ENCODE data around the gene C12orf57. TPM values are rescaled to one million over a fixed set of nuclear protein-coding genes. Genes with fewer than 3 reads are reported as not detected.
A peak's percentile ranks its signal among the peaks of the same experiment; 100 is the strongest.

The C12orf57 gene
- total RNA-seq, 2 experiments from 2014 or later, result 184 to 185 TPM

DNA sequence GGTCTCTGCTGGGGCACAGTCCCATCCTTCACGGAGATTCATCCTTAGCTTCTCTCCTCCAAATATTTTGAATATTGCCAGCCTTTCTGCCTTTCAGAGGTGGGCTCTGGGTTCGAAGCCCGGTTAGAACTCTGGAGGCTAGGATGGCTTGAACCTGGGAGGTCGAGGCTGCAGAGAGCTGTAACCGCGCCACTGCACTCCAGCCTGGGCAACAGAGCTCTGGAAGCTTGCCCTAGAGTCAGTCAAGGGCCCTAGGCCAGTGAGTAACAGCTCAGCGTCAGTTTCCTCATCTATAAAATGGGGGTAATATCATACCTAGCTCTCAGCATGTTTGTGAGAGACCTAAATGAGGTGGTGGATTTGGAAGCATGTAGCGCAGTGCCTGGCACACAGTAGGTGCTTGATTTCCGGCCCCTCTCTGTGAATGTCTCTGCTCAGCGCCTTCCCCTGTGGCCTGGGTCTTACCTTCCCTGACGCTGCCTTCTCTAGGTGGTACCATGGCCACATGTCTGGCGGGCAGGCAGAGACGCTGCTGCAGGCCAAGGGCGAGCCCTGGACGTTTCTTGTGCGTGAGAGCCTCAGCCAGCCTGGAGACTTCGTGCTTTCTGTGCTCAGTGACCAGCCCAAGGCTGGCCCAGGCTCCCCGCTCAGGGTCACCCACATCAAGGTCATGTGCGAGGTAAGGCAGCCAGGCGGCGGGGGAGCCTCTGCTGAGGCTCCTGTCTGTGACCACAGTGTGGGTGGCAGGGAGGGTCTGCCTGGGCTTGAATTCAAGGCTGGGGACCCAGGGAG lies 10.7 kb downstream of the C12orf57 start:
- peaks cover 71% of the 10 kb centered on the region for H3K4me1 Mint-ChIP-seq (ENCODE audit: low read depth)
- no peak for ATAC-seq
- no peaks in the 10 kb centered on the region for H3K9me3 Mint-ChIP-seq (ENCODE audit: insufficient read depth)
- peaks cover 84% of the 10 kb centered on the region for H3K36me3 Mint-ChIP-seq (ENCODE audit: low read depth)
- H3K27ac Mint-ChIP-seq, result peak overlapping the region; percentile 98
- POLR2A ChIA-PET, result interaction anchor here (1.0 to 20.8 kb wide), 4 partner anchors 3 to 141 kb away, joined by 3 to 1099 read pairs (median 552); partner anchors contain the start of genes C12orf57, PTPN6 and RNU7-1
- peak; percentile 37 for DNase-seq
- peak overlapping the region; percentile 99 for H3K4me3 Mint-ChIP-seq
- no peaks in the 10 kb centered on the region for H3K27me3 Mint-ChIP-seq (ENCODE audit: low read depth)
- CTCF ChIA-PET, result interaction anchor here (0.7 to 13.3 kb wide), 5 partner anchors 9 to 82 kb away, joined by 3 to 742 read pairs (median 3); partner anchors contain the start of genes C12orf57, PTPN6, RNU7-1 and SPSB2

DNA sequence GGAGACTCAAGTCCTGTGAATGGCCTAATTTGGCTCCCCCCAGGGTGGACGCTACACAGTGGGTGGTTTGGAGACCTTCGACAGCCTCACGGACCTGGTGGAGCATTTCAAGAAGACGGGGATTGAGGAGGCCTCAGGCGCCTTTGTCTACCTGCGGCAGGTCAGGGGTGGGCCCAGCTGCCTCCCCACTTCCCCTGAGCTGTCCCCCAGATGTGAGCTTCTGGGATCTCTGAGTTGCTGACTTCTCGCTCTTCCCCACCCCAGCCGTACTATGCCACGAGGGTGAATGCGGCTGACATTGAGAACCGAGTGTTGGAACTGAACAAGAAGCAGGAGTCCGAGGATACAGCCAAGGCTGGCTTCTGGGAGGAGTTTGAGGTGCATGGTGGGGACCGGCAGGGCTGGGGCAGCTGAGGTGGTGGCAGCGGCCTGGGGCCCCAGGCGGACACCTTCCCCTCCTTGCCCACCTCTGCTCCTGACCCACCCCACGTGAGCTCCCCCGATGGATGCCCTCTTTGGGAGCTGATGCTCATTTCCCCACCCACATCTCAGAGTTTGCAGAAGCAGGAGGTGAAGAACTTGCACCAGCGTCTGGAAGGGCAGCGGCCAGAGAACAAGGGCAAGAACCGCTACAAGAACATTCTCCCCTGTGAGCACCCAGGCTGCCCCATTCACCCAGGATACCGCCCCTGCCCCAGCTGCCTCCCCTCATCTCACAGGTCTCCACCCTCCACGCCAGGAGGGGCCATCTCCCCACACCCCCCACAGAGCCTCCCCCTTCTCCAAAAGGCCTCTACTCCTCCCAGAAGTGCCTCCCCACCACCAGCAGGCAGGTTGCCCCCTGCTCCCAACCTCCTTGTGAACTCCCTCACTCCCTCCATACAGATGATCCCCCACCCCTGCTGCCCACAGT lies 11.5 kb downstream of the C12orf57 start:
- H3K9me3 Mint-ChIP-seq (ENCODE audit: insufficient read depth), result no peaks in the 10 kb centered on the region
- no peak for ATAC-seq

GRCh38 chr12:6956021-6956727 lies 12.4 kb downstream of the C12orf57 start:
- Mint-ChIP-seq H3K36me3 (ENCODE audit: low read depth) (peaks cover 98% of the 10 kb centered on the region), H3K27me3 (ENCODE audit: low read depth) (no peaks in the 10 kb centered on the region), H3K4me1 (ENCODE audit: low read depth) (peaks cover 75% of the 10 kb centered on the region), H3K27ac (peak overlapping the region; percentile 98), H3K4me3 (peak overlapping the region; percentile 99), H3K9me3 (ENCODE audit: insufficient read depth) (no peaks in the 10 kb centered on the region)
- CTCF ChIA-PET, result interaction anchor here (1.4 to 13.3 kb wide), 4 partner anchors 9 to 87 kb away, joined by 5 to 742 read pairs (median 11); partner anchors contain the start of genes C12orf57, PTPN6, RNU7-1 and SPSB2
- DNase-seq, result peak; percentile 50
- POLR2A ChIA-PET, result interaction anchor here (18.7 to 20.8 kb wide), 2 partner anchors 2 to 11 kb away, joined by 1099 read pairs; partner anchors contain the start of genes C12orf57, PTPN6 and RNU7-1
- ATAC-seq, result no peak

More for the DNA sequence above, 11.5 kb downstream of the C12orf57 start:
- POLR2A ChIA-PET, result interaction anchor here (1.0 to 20.8 kb wide), 4 partner anchors 2 to 140 kb away, joined by 3 to 1099 read pairs (median 552); partner anchors contain the start of genes C12orf57, PTPN6 and RNU7-1
- Mint-ChIP-seq H3K27ac (peak overlapping the region; percentile 98), H3K36me3 (ENCODE audit: low read depth) (peaks cover 92% of the 10 kb centered on the region), H3K27me3 (ENCODE audit: low read depth) (no peaks in the 10 kb centered on the region), H3K4me1 (ENCODE audit: low read depth) (peaks cover 72% of the 10 kb centered on the region), H3K4me3 (peak overlapping the region; percentile 99)
- no peak for DNase-seq
- CTCF ChIA-PET, result interaction anchor here (0.9 to 13.3 kb wide), 4 partner anchors 9 to 83 kb away, joined by 3 to 742 read pairs (median 4); partner anchors contain the start of genes C12orf57, PTPN6, RNU7-1 and SPSB2

GRCh38 chr12:6957151-6957701 lies 13.4 kb downstream of the C12orf57 start:
- ChIA-PET CTCF (interaction anchor here (0.8 to 13.3 kb wide), 6 partner anchors 8 to 151 kb away, joined by 3 to 742 read pairs (median 6); partner anchors contain the start of genes C12orf57, PTPN6, RNU7-1 and SPSB2), POLR2A (interaction anchor here (1.7 to 18.7 kb wide), 4 partner anchors 12 to 89 kb away, joined by 4 to 1099 read pairs (median 14); partner anchors contain the start of genes C12orf57, PTPN6 and RNU7-1)
- DNase-seq, result peak; percentile 61

GRCh38 chr12:6957741-6958608 lies 14.2 kb downstream of the C12orf57 start:
- POLR2A ChIA-PET, result interaction anchor here (0.9 to 18.7 kb wide), 6 partner anchors 11 to 150 kb away, joined by 3 to 1099 read pairs (median 8); partner anchors contain the start of genes C12orf57, CDCA3, PTPN6 and RNU7-1
- CTCF ChIA-PET, result interaction anchor here (0.7 to 13.3 kb wide), 8 partner anchors 8 to 155 kb away, joined by 3 to 742 read pairs (median 6); partner anchors contain the start of genes C12orf57, PTPN6, RNU7-1 and SPSB2
- DNase-seq (no peak), ATAC-seq (no peak)
- peaks cover 91% of the 10 kb centered on the region for H3K36me3 Mint-ChIP-seq (ENCODE audit: low read depth)
- H3K4me3 Mint-ChIP-seq, result peak overlapping the region; percentile 99
- H3K4me1 Mint-ChIP-seq (ENCODE audit: low read depth), result peaks cover 92% of the 10 kb centered on the region
- H3K27me3 Mint-ChIP-seq (ENCODE audit: low read depth), result no peaks in the 10 kb centered on the region
- peak overlapping the region; percentile 98 for H3K27ac Mint-ChIP-seq
- H3K9me3 Mint-ChIP-seq (ENCODE audit: insufficient read depth), result no peaks in the 10 kb centered on the region

More at GRCh38 chr12:6957151-6957701, 13.4 kb downstream of the C12orf57 start:
- H3K27ac Mint-ChIP-seq, result peak overlapping the region; percentile 98
- H3K9me3 Mint-ChIP-seq (ENCODE audit: insufficient read depth), result no peaks in the 10 kb centered on the region
- peak overlapping the region; percentile 99 for H3K4me3 Mint-ChIP-seq
- no peak for ATAC-seq
- peaks cover 86% of the 10 kb centered on the region for H3K4me1 Mint-ChIP-seq (ENCODE audit: low read depth)
- no peaks in the 10 kb centered on the region for H3K27me3 Mint-ChIP-seq (ENCODE audit: low read depth)
- peaks cover 99% of the 10 kb centered on the region for H3K36me3 Mint-ChIP-seq (ENCODE audit: low read depth)

DNA sequence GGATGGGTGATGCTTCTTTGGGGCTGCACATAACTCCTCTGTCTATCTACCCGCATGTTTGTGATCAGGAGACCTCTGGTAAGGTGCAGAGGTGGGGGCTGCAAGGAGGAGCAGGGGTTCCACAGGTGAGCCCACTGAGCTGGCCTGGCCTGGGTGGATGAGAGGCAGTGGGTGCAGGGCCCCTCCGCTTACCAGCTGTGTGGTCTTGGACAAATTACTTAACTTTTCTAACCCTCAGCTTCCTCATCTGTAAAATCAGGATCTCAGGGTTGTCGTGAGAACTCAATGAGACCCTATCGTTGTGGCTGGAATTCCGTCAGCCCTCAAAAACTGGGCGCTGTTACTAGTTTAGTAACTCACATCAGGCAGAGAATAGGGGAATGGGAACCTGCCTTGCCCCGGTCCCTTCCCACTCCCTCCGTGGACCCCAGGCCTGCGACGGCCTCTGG lies 14.8 kb downstream of the C12orf57 start:
- no peak for DNase-seq
- no peaks in the 10 kb centered on the region for H3K27me3 Mint-ChIP-seq (ENCODE audit: low read depth)
- peaks cover 92% of the 10 kb centered on the region for H3K4me1 Mint-ChIP-seq (ENCODE audit: low read depth)
- H3K27ac Mint-ChIP-seq, result peak overlapping the region; percentile 98
- H3K4me3 Mint-ChIP-seq, result peak overlapping the region; percentile 99
- ATAC-seq, result no peak
- POLR2A ChIA-PET, result interaction anchor here (0.6 to 18.7 kb wide), 8 partner anchors 10 to 327 kb away, joined by 3 to 1099 read pairs (median 6); partner anchors contain the start of genes C12orf57, CDCA3, PTPN6 and RNU7-1
- CTCF ChIA-PET, result interaction anchor here (0.7 to 13.3 kb wide), 7 partner anchors 10 to 154 kb away, joined by 3 to 742 read pairs (median 7); partner anchors contain the start of genes C12orf57, PTPN6, RNU7-1 and SPSB2
- no peaks in the 10 kb centered on the region for H3K9me3 Mint-ChIP-seq (ENCODE audit: insufficient read depth)
- peaks cover 85% of the 10 kb centered on the region for H3K36me3 Mint-ChIP-seq (ENCODE audit: low read depth)

- ChIA-PET CTCF (interaction anchor here (1.0 to 13.3 kb wide), 6 partner anchors 9 to 154 kb away, joined by 3 to 742 read pairs (median 10); partner anchors contain the start of genes C12orf57, PTPN6, RNU7-1 and SPSB2), POLR2A (interaction anchor here (0.6 to 18.7 kb wide), 9 partner anchors 10 to 328 kb away, joined by 3 to 1099 read pairs (median 7); partner anchors contain the start of genes C12orf57, CDCA3, PTPN6 and RNU7-1)
- Mint-ChIP-seq H3K27ac (peak overlapping the region; percentile 98), H3K9me3 (ENCODE audit: insufficient read depth) (no peaks in the 10 kb centered on the region), H3K36me3 (ENCODE audit: low read depth) (peaks cover 79% of the 10 kb centered on the region), H3K4me1 (ENCODE audit: low read depth) (peaks cover 89% of the 10 kb centered on the region), H3K27me3 (ENCODE audit: low read depth) (no peaks in the 10 kb centered on the region), H3K4me3 (peak overlapping the region; percentile 99)
- ATAC-seq (peak; percentile 60), DNase-seq (peak; percentile 84)
These were observed 15.4 kb downstream of the C12orf57 start for GRCh38 chr12:6959058-6959804.

- POLR2A ChIA-PET, result interaction anchor here (0.9 to 18.7 kb wide), 9 partner anchors 9 to 149 kb away, joined by 3 to 1099 read pairs (median 8); partner anchors contain the start of genes C12orf57, C1RL, CDCA3 and ENO2
- Mint-ChIP-seq H3K36me3 (ENCODE audit: low read depth) (peaks cover 73% of the 10 kb centered on the region), H3K4me3 (peak overlapping the region; percentile 99), H3K27me3 (ENCODE audit: low read depth) (no peaks in the 10 kb centered on the region), H3K9me3 (ENCODE audit: insufficient read depth) (no peaks in the 10 kb centered on the region), H3K4me1 (ENCODE audit: low read depth) (peaks cover 89% of the 10 kb centered on the region), H3K27ac (peak overlapping the region; percentile 98)
- ATAC-seq (no peak), DNase-seq (no peak)
- CTCF ChIA-PET, result interaction anchor here (0.8 to 13.3 kb wide), 9 partner anchors 9 to 133 kb away, joined by 3 to 742 read pairs (median 8); partner anchors contain the start of genes C12orf57, C1R, PTPN6 and RNU7-1
These were observed 16.2 kb downstream of the C12orf57 start for GRCh38 chr12:6959805-6960592.
